Endothelial cell of umbilical vein (primary cell): ENCODE measurements around the gene NXT1. TPM values are rescaled to one million over a fixed set of nuclear protein-coding genes. Genes with fewer than 3 reads are reported as not detected.
A peak's percentile ranks its signal among the peaks of the same experiment; 100 is the strongest.

Experiments used
- BruUV-seq: library from RNA; stranded (reverse); fragments of 400-500 nt; replicated peaks from 2 replicates; lab custom pipeline; 2021; lab: Mats Ljungman, UMichigan
- CTCF ChIA-PET: fragments of 300-600, 350-600 bp; sonication (Branson Sonifier 250); formaldehyde crosslinking; loops from one replicate; lab custom pipeline; 2021; ENCODE audit warnings: antibody characterized with exemption, inconsistent platforms; lab: Charles Lee
- POLR2A ChIA-PET: fragments of 300-600, 350-600 bp; sonication (Branson Sonifier 250); formaldehyde crosslinking; loops from one replicate; lab custom pipeline; 2021; ENCODE audit warnings: antibody characterized with exemption, inconsistent platforms; lab: Charles Lee
- DNase-seq: peaks from one replicate; pipeline ENCODE4 v3.0.0-alpha.2; 2011; ENCODE audit warnings: low read depth, low spot score
- FAIRE-seq: peaks from 2 replicates; lab custom pipeline; 2011; peaks lifted over from hg19 to GRCh38; lab: Jason Lieb, UNC
- H2AFZ ChIP-seq: 2 replicates; pipeline ENCODE4 v1.6.0; 2012; ENCODE audit warnings: low read depth, low read length, control low read depth, inconsistent platforms
- H3K27ac ChIP-seq: 2 replicates; pipeline ENCODE4 v1.5.1; 2011; ENCODE audit warnings: low read depth, mild to moderate bottlenecking, control low read depth, low read length, moderate library complexity; ENCODE audit not compliant: insufficient read depth
- H3K27me3 ChIP-seq, 2 experiments: 2 replicates each; pipeline versions ENCODE4 v1.6.0 to v1.6.1; 2011; ENCODE audit warnings: low read length in 2 of 2, mixed read lengths in 1 of 2; ENCODE audit not compliant: control insufficient read depth in 2 of 2, insufficient read depth in 2 of 2
- H3K36me3 ChIP-seq, 2 experiments: 2 replicates in 1 of 2; 3 replicates in 1 of 2; pipeline ENCODE4 v1.5.1; 2011; ENCODE audit warnings: low read length in 2 of 2, mild to moderate bottlenecking in 1 of 2, moderate library complexity in 1 of 2; ENCODE audit not compliant: control insufficient read depth in 2 of 2, insufficient read depth in 2 of 2; ENCODE audit errors: extremely low read depth in 1 of 2
- H3K4me1 ChIP-seq: 3 replicates; pipeline ENCODE4 v1.5.1; 2011; ENCODE audit warnings: mild to moderate bottlenecking, low read length; ENCODE audit not compliant: control insufficient read depth, insufficient read depth; ENCODE audit errors: extremely low read depth
- H3K4me2 ChIP-seq: 2 replicates; pipeline ENCODE4 v1.6.1; 2011; ENCODE audit warnings: low read length, control low read depth, mixed read lengths; ENCODE audit not compliant: insufficient read depth
- H3K4me3 ChIP-seq, 3 experiments: fragments of 200-600 bp in 1 of 3; sonication (generic), shearing (Covaris generic) in 1 of 3; replicated peaks in 1 of 3; 2 replicates each; pipeline ENCODE4 v1.5.1; 2011 to 2016; ENCODE audit warnings: control low read depth in 3 of 3, low read length in 3 of 3, mild to moderate bottlenecking in 2 of 3, inconsistent platforms in 1 of 3, low read depth in 1 of 3, moderate library complexity in 1 of 3; ENCODE audit not compliant: insufficient read depth in 1 of 3
- H3K79me2 ChIP-seq: 2 replicates; pipeline ENCODE4 v1.6.0; 2012; ENCODE audit warnings: low read length, inconsistent platforms; ENCODE audit not compliant: control insufficient read depth, insufficient read depth
- H3K9ac ChIP-seq: replicated peaks from 2 replicates; pipeline ENCODE3; 2011; ENCODE audit warnings: low read length, control low read depth; ENCODE audit not compliant: insufficient read depth; ENCODE audit errors: extremely low read depth
- H3K9me1 ChIP-seq: replicated peaks from 3 replicates; pipeline ENCODE4 v1.6.0; 2011; ENCODE audit warnings: mild to moderate bottlenecking, low read length; ENCODE audit not compliant: control insufficient read depth, insufficient read depth; ENCODE audit errors: extremely low read depth
- H3K9me3 ChIP-seq: replicated peaks from 2 replicates; pipeline ENCODE4 v1.5.1; 2012; ENCODE audit warnings: low read length, inconsistent platforms; ENCODE audit not compliant: control insufficient read depth, insufficient read depth
- H4K20me1 ChIP-seq: replicated peaks from 2 replicates; pipeline ENCODE3; 2011; ENCODE audit warnings: mild to moderate bottlenecking, low read length; ENCODE audit not compliant: control insufficient read depth, insufficient read depth; ENCODE audit errors: extremely low read depth
- CTCF ChIP-seq, 2 donors: IDR thresholded peaks; 1 replicate in 1 of 2; 2 replicates in 1 of 2; pipeline ENCODE4 v1.5.1; 2011; ENCODE audit warnings: low read length in 2 of 2, mild to moderate bottlenecking in 2 of 2, moderate library complexity in 2 of 2, control low read depth in 1 of 2, inconsistent platforms in 1 of 2, low read depth in 1 of 2; ENCODE audit not compliant: insufficient read depth in 1 of 2; ENCODE audit errors: extremely low read depth in 1 of 2
- EZH2 ChIP-seq: IDR thresholded peaks from 2 replicates; pipeline ENCODE4 v1.6.1; 2012; ENCODE audit warnings: borderline replicate concordance, low read depth, mild to moderate bottlenecking, moderate library complexity, low read length, inconsistent platforms; ENCODE audit not compliant: severe bottlenecking
- FOS ChIP-seq: IDR thresholded peaks from 2 replicates; pipeline ENCODE4 v1.6.1; 2011; ENCODE audit warnings: mild to moderate bottlenecking, low read length, moderate library complexity, borderline replicate concordance; ENCODE audit not compliant: insufficient read depth
- GATA2 ChIP-seq: IDR thresholded peaks from 2 replicates; pipeline ENCODE4 v1.7.0; 2011; ENCODE audit warnings: low read depth, mild to moderate bottlenecking, moderate library complexity, mixed read lengths, low read length; ENCODE audit not compliant: insufficient read length, insufficient read depth
- JUN ChIP-seq: IDR thresholded peaks from 2 replicates; pipeline ENCODE4 v1.6.1; 2011; ENCODE audit warnings: borderline replicate concordance, low read depth; ENCODE audit not compliant: insufficient read length, insufficient read depth
- MYC ChIP-seq: IDR thresholded peaks from one replicate; pipeline ENCODE4 v1.6.1; 2011; ENCODE audit warnings: mild to moderate bottlenecking, low read depth, low read length
- POLR2A ChIP-seq: IDR thresholded peaks from 2 replicates; pipeline ENCODE4 v1.6.1; 2012; ENCODE audit warnings: low read depth, mild to moderate bottlenecking, control low read depth, low read length
- dilution Hi-C: fragments of 300-500 bp; cut with MboI; formaldehyde crosslinking; loops from one replicate; pipeline ENCODE4 v1.15.0; 2019; ENCODE audit warnings: low sequenced_read_pairs; ENCODE audit not compliant: extremely low pct_ligation_motif_present
- intact Hi-C: fragments of 100-400 bp; cut with micrococcal nuclease; formaldehyde crosslinking; loops from one replicate; pipeline ENCODE4 v1.10.0; 2022
- polyA plus RNA-seq, 4 experiments: library from polyadenylated mRNA; depleted of rRNA in 3 of 4; stranded (reverse) in 3 of 4; unstranded in 1 of 4; fragments of >200 nt; gene quantifications; 2 replicates each; pipeline versions ENCODE4 v1.2.1 to v1.2.3, GENCODE V29; 2011 to 2012; ENCODE audit warnings: missing spikeins in 1 of 4
- total RNA-seq: library from RNA; stranded (reverse); gene quantifications from 2 replicates; pipeline ENCODE4 v1.2.3, GENCODE V29; 2021

Gene NXT1
- total and polyA plus RNA-seq, 2 donors (not counting 3 experiments of a cell fraction or from before 2014, with no cell fraction given), result 27.1 to 39.2 TPM

DNA sequence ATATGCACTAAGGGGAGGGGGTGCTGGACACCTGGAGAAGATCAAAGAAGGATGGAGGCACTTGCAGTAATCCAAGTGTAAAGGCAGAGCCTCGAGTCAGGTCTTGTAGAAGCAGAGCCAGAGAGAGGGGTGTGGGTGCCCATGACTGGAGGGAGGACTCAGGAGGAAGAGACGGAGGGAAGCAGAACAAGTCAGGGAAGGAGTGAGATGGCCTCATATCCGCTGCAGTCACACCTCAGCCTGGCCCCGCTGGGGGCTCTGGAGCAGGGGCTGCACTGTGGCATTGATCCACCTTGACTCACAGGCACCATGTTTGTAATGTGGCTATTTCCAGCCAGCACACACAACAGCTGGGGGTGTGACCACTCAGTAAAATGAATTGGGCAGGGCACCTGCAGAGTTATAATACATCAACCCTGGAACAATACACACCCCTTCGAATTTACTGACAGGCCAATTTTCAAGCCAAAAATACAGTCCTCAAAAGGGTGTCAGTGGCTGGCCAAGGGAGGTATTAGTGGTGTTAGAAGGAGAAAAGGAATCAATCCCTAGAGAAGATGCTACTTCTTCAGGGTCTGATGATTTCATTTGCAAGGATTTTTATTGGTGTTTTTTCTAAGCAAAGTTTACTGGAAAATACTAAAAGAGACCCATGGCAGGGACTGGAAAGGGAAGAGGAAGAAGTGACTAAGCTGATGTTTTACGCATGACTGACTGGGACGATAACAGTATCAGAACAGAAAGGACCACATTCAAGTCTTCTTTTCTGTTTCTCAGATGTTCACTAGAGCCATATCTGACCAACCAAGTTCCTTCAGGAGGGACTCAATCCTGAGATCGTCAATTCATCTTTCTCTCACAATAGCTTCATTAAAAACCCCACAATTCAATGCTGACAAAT is 18.9 kb upstream of the NXT1 start:
- peak; percentile 90 for FAIRE-seq
- CTCF ChIA-PET, result interaction anchor here (0.9 to 1.8 kb wide), 13 partner anchors 9 to 993 kb away, joined by 3 to 7 read pairs (median 4); no protein-coding TSS in a partner anchor
- dilution Hi-C loops, result no loop called here

More for the DNA sequence above, 18.9 kb upstream of the NXT1 start:
- no peak overlapping the region for H3K4me3 ChIP-seq
- H3K27me3 ChIP-seq, result no peaks in the 10 kb centered on the region
- BruUV-seq, result no TSS peak
- H3K36me3 ChIP-seq, result no peaks in the 10 kb centered on the region
- H3K9me3 ChIP-seq, result no peaks in the 10 kb centered on the region
- intact Hi-C loops, result no loop called here
- no peaks in the 10 kb centered on the region for H4K20me1 ChIP-seq
- no peak overlapping the region for H3K27ac ChIP-seq
- peak overlapping the region; percentile 28 for H2AFZ ChIP-seq
- H3K4me1 ChIP-seq, result peaks cover 9% of the 10 kb centered on the region
- peak overlapping the region; percentile 31 for H3K4me2 ChIP-seq
- H3K9me1 ChIP-seq, result no peaks in the 10 kb centered on the region
- peak; percentile 82 for DNase-seq
- no peak overlapping the region for H3K9ac ChIP-seq
- POLR2A ChIA-PET, result no interaction called here
- TF ChIP-seq EZH2 (no peak), CTCF (IDR thresholded peaks at IDR 0.05; ENCODE audit: extremely low read depth in 1 of 2, insufficient read depth in 1 of 2, low read depth in 1 of 2, low read length in 2 of 2) (no peak), GATA2 (no peak), JUN (peak; percentile 18), POLR2A (no peak), FOS (peak; percentile 60), MYC (no peak)
- H3K79me2 ChIP-seq, result no peaks in the 10 kb centered on the region
